HUES64 (cell line): ENCODE results near the gene ARHGAP42.

Source experiments
- H3K27ac ChIP-seq: 2 replicates; pipeline ENCODE4 v1.7.0; 2013; ENCODE audit warnings: low read depth, low read length, inconsistent platforms
- H3K27me3 ChIP-seq: 2 replicates; pipeline ENCODE4 v1.6.1; 2013; ENCODE audit warnings: mild to moderate bottlenecking, low read length; ENCODE audit not compliant: insufficient read depth
- H3K36me3 ChIP-seq: 2 replicates; pipeline ENCODE4 v1.6.1; 2013; ENCODE audit warnings: mild to moderate bottlenecking, low read length; ENCODE audit not compliant: insufficient read depth
- H3K4me1 ChIP-seq: 2 replicates; pipeline ENCODE4 v1.6.1; 2013; ENCODE audit warnings: mild to moderate bottlenecking, low read length, moderate library complexity; ENCODE audit not compliant: insufficient read depth
- H3K4me3 ChIP-seq: 2 replicates; pipeline ENCODE4 v1.5.1; 2013; ENCODE audit warnings: mild to moderate bottlenecking, low read length, moderate library complexity
- H3K9ac ChIP-seq: 2 replicates; pipeline ENCODE4 v1.6.1; 2013; ENCODE audit warnings: mild to moderate bottlenecking, low read depth, low read length
- H3K9me3 ChIP-seq: 2 replicates; pipeline ENCODE4 v1.6.1; 2013; ENCODE audit warnings: low read depth, low read length; ENCODE audit not compliant: insufficient read depth
- WGBS: fragments of 150-250, 120-280 bp; methylation state at CpG from one replicate; pipeline ENCODE4 v1.1.7; 2013; ENCODE audit warnings: missing lambda C conversion rate; 5-methylcytosine and 5-hydroxymethylcytosine counted together

The ARHGAP42 gene

GRCh38 chr11:100821198-100821597 lies 134.1 kb downstream of the ARHGAP42 start:
- peak overlapping the region; percentile 22; the same call in 1 of the 2 replicates for H3K9ac ChIP-seq
- H3K27ac ChIP-seq: peak overlapping the region; percentile 36
- no peaks in the 10 kb centered on the region for H3K9me3 ChIP-seq
- H3K4me3 ChIP-seq: no peak overlapping the region
- WGBS: 84% methylated on average over 2 of the region's 2 CpGs
- no peaks in the 10 kb centered on the region for H3K36me3 ChIP-seq
- no peaks in the 10 kb centered on the region for H3K27me3 ChIP-seq
- peaks cover 53% of the 10 kb centered on the region for H3K4me1 ChIP-seq

GRCh38 chr11:100823360-100823759 lies 136.3 kb downstream of the ARHGAP42 start:
- Histone ChIP-seq H3K9ac (no peak overlapping the region), H3K36me3 (no peaks in the 10 kb centered on the region), H3K4me3 (no peak overlapping the region), H3K4me1 (peaks cover 67% of the 10 kb centered on the region), H3K27ac (no peak overlapping the region), H3K9me3 (no peaks in the 10 kb centered on the region), H3K27me3 (no peaks in the 10 kb centered on the region)
- 100% methylated on average over 1 of the region's 1 CpG for WGBS

- no peaks in the 10 kb centered on the region for H3K36me3 ChIP-seq
These were observed 137.1 kb downstream of the ARHGAP42 start for GRCh38 chr11:100824041-100824809.

GRCh38 chr11:100825626-100826025 lies 138.5 kb downstream of the ARHGAP42 start:
- H3K36me3 ChIP-seq: no peaks in the 10 kb centered on the region
- peaks cover 72% of the 10 kb centered on the region for H3K4me1 ChIP-seq
- no peak overlapping the region for H3K9ac ChIP-seq
- no peak overlapping the region for H3K27ac ChIP-seq
- 97% methylated on average over 3 of the region's 3 CpGs for WGBS
- H3K4me3 ChIP-seq: no peak overlapping the region
- H3K9me3 ChIP-seq: no peaks in the 10 kb centered on the region
- no peaks in the 10 kb centered on the region for H3K27me3 ChIP-seq

More at GRCh38 chr11:100824041-100824809, 137.1 kb downstream of the ARHGAP42 start:
- Histone ChIP-seq H3K9me3 (no peaks in the 10 kb centered on the region), H3K27me3 (no peaks in the 10 kb centered on the region), H3K4me3 (no peak overlapping the region), H3K9ac (no peak overlapping the region), H3K4me1 (peaks cover 73% of the 10 kb centered on the region), H3K27ac (no peak overlapping the region)
- 83% methylated on average over 3 of the region's 4 CpGs for WGBS

- WGBS: 17% methylated on average over 1 of the region's 1 CpG
- H3K9me3 ChIP-seq: no peaks in the 10 kb centered on the region
- H3K4me3 ChIP-seq: no peak overlapping the region
- H3K4me1 ChIP-seq: peaks cover 63% of the 10 kb centered on the region
- no peaks in the 10 kb centered on the region for H3K27me3 ChIP-seq
- no peaks in the 10 kb centered on the region for H3K36me3 ChIP-seq
- peak overlapping the region; percentile 79; the same call in 1 of the 2 replicates for H3K27ac ChIP-seq
- H3K9ac ChIP-seq: peak overlapping the region; percentile 38; the same call in 1 of the 2 replicates
These were observed 141.0 kb downstream of the ARHGAP42 start for GRCh38 chr11:100827934-100828661.

- Histone ChIP-seq H3K27ac (no peak overlapping the region), H3K4me1 (peaks cover 49% of the 10 kb centered on the region), H3K36me3 (no peaks in the 10 kb centered on the region), H3K9ac (no peak overlapping the region), H3K9me3 (no peaks in the 10 kb centered on the region), H3K4me3 (no peak overlapping the region), H3K27me3 (no peaks in the 10 kb centered on the region)
- WGBS: 84% methylated on average over 7 of the region's 7 CpGs
These were observed 143.2 kb downstream of the ARHGAP42 start for GRCh38 chr11:100830274-100830673.

- whole genome bisulfite sequencing: 47% methylated on average over 4 of the region's 6 CpGs
- H3K27me3 ChIP-seq: no peaks in the 10 kb centered on the region
- H3K27ac ChIP-seq: no peak overlapping the region
- no peaks in the 10 kb centered on the region for H3K9me3 ChIP-seq
- H3K4me3 ChIP-seq: no peak overlapping the region
- H3K36me3 ChIP-seq: no peaks in the 10 kb centered on the region
- H3K4me1 ChIP-seq: peaks cover 52% of the 10 kb centered on the region
- H3K9ac ChIP-seq: no peak overlapping the region
These were observed 144.1 kb downstream of the ARHGAP42 start for GRCh38 chr11:100830978-100831732.

GRCh38 chr11:100831929-100832494 lies 144.9 kb downstream of the ARHGAP42 start:
- H3K9ac ChIP-seq: no peak overlapping the region
- H3K4me1 ChIP-seq: peaks cover 60% of the 10 kb centered on the region
- H3K27ac ChIP-seq: no peak overlapping the region
- no peaks in the 10 kb centered on the region for H3K36me3 ChIP-seq
- 89% methylated on average over 5 of the region's 5 CpGs for WGBS
- no peak overlapping the region for H3K4me3 ChIP-seq
- no peaks in the 10 kb centered on the region for H3K27me3 ChIP-seq
- H3K9me3 ChIP-seq: no peaks in the 10 kb centered on the region

- Histone ChIP-seq H3K4me1 (peaks cover 58% of the 10 kb centered on the region), H3K27ac (no peak overlapping the region), H3K36me3 (no peaks in the 10 kb centered on the region), H3K4me3 (no peak overlapping the region), H3K27me3 (no peaks in the 10 kb centered on the region), H3K9ac (no peak overlapping the region), H3K9me3 (no peaks in the 10 kb centered on the region)
- 92% methylated on average over 1 of the region's 1 CpG for WGBS
These were observed 145.7 kb downstream of the ARHGAP42 start for GRCh38 chr11:100832829-100833228.

- Histone ChIP-seq H3K36me3 (no peaks in the 10 kb centered on the region), H3K27ac (no peak overlapping the region), H3K4me3 (no peak overlapping the region), H3K9ac (no peak overlapping the region), H3K4me1 (peaks cover 58% of the 10 kb centered on the region), H3K9me3 (no peaks in the 10 kb centered on the region), H3K27me3 (no peaks in the 10 kb centered on the region)
These were observed 146.2 kb downstream of the ARHGAP42 start for GRCh38 chr11:100833276-100833675.

GRCh38 chr11:100835854-100836253 lies 148.8 kb downstream of the ARHGAP42 start:
- Histone ChIP-seq H3K4me3 (no peak overlapping the region), H3K27ac (no peak overlapping the region), H3K27me3 (no peaks in the 10 kb centered on the region), H3K4me1 (peaks cover 41% of the 10 kb centered on the region), H3K9me3 (no peaks in the 10 kb centered on the region), H3K36me3 (no peaks in the 10 kb centered on the region), H3K9ac (no peak overlapping the region)
- WGBS: 100% methylated on average over 1 of the region's 1 CpG
